GM23338 (cell line): ENCODE results near the gene FAM89A. TPM values are rescaled to one million over a fixed set of nuclear protein-coding genes. Genes with fewer than 3 reads are reported as not detected.

Experiments
- ATAC-seq: fragments of 200-7000 bp; cut with Tn5 transposase; 3 replicates; pipeline ENCODE4 v1.9.1; 2020
- DNase-seq: peaks from one replicate; pipeline ENCODE4 v3.0.0-alpha.2; 2015; ENCODE audit warnings: low spot score
- H2AFZ ChIP-seq: fragments of 200-600 bp; sonication (generic); 2 replicates; pipeline ENCODE4 v1.8.0; 2016; ENCODE audit warnings: antibody characterized with exemption, mild to moderate bottlenecking, moderate library complexity
- H3F3A ChIP-seq: fragments of 200-600 bp; sonication (generic); replicated peaks from 2 replicates; pipeline ENCODE4 v1.8.0; 2017; ENCODE audit warnings: antibody characterized with exemption, mixed run types, low read depth
- H3K27ac ChIP-seq: fragments of 200-600 bp; sonication (generic); 2 replicates; pipeline ENCODE4 v1.6.1; 2016; ENCODE audit warnings: low read depth
- H3K27me3 ChIP-seq: fragments of 200-600 bp; sonication (generic); 2 replicates; pipeline ENCODE4 v1.8.0; 2016; ENCODE audit warnings: mild to moderate bottlenecking, mixed run types, moderate library complexity; ENCODE audit not compliant: insufficient read depth
- H3K36me3 ChIP-seq: fragments of 200-600 bp; sonication (generic); 2 replicates; pipeline ENCODE4 v1.8.0; 2016; ENCODE audit warnings: mild to moderate bottlenecking; ENCODE audit not compliant: insufficient read depth
- H3K4me1 ChIP-seq: fragments of 200-600 bp; sonication (generic); 2 replicates; pipeline ENCODE4 v1.8.0; 2016; ENCODE audit warnings: mild to moderate bottlenecking, moderate library complexity; ENCODE audit not compliant: insufficient read depth
- H3K4me2 ChIP-seq: fragments of 200-600 bp; sonication (generic); 2 replicates; pipeline ENCODE4 v1.7.1; 2017; ENCODE audit warnings: mixed run types
- H3K4me3 ChIP-seq: fragments of 200-600 bp; sonication (generic); 2 replicates; pipeline ENCODE4 v1.6.1; 2016; ENCODE audit warnings: mixed run types
- H3K79me2 ChIP-seq: fragments of 200-600 bp; sonication (generic); replicated peaks from 2 replicates; pipeline ENCODE4 v1.8.0; 2017; ENCODE audit warnings: mild to moderate bottlenecking; ENCODE audit not compliant: insufficient read depth
- H3K9me2 ChIP-seq: fragments of 200-600 bp; sonication (generic); 2 replicates; pipeline ENCODE4 v1.8.0; 2017; ENCODE audit not compliant: insufficient read depth
- H4K20me1 ChIP-seq: fragments of 200-600 bp; sonication (generic); replicated peaks from 2 replicates; pipeline ENCODE4 v1.8.0; 2017; ENCODE audit warnings: mild to moderate bottlenecking; ENCODE audit not compliant: insufficient read depth
- H3K27ac Mint-ChIP-seq: 2 replicates; pipeline ENCODE4 v1.8.0; 2020; ENCODE audit warnings: inconsistent platforms, mild to moderate bottlenecking, moderate library complexity, mixed read lengths
- H3K27me3 Mint-ChIP-seq: 3 replicates; pipeline ENCODE4 v1.8.0; 2022; ENCODE audit warnings: low read depth, mild to moderate bottlenecking, moderate library complexity, mixed read lengths, inconsistent platforms; ENCODE audit not compliant: insufficient read depth, poor library complexity
- H3K36me3 Mint-ChIP-seq: 3 replicates; pipeline ENCODE4 v1.8.0; 2021; ENCODE audit warnings: low read depth, mild to moderate bottlenecking, inconsistent platforms, moderate library complexity, mixed read lengths
- H3K4me1 Mint-ChIP-seq: 3 replicates; pipeline ENCODE4 v1.8.0; 2020; ENCODE audit warnings: mild to moderate bottlenecking, inconsistent platforms, mixed read lengths
- H3K4me3 Mint-ChIP-seq: 3 replicates; pipeline ENCODE4 v1.8.0; 2021; ENCODE audit warnings: moderate library complexity, mild to moderate bottlenecking, inconsistent platforms, mixed read lengths
- H3K9me3 Mint-ChIP-seq: 3 replicates; pipeline ENCODE4 v1.8.0; 2020; ENCODE audit warnings: moderate library complexity, mild to moderate bottlenecking, inconsistent platforms, mixed read lengths
- CREB1 ChIP-seq: fragments of 250-450 bp; sonication (Bioruptor Pico); IDR thresholded peaks from 2 replicates; pipeline ENCODE4 v1.5.0; 2020; ENCODE audit warnings: low read depth, mild to moderate bottlenecking, moderate library complexity
- EZH2 ChIP-seq: fragments of 200-600 bp; sonication (generic); IDR thresholded peaks from one replicate; pipeline ENCODE4 v1.8.0; 2017; ENCODE audit warnings: antibody characterized with exemption, mild to moderate bottlenecking, low read depth; ENCODE audit not compliant: unreplicated experiment
- EZH2phosphoT487 ChIP-seq: fragments of 200-600 bp; sonication (generic); IDR thresholded peaks from one replicate; pipeline ENCODE4 v1.8.1; 2018; ENCODE audit warnings: antibody characterized with exemption; ENCODE audit not compliant: unreplicated experiment
- JUNB ChIP-seq: IDR thresholded peaks from one replicate; pipeline ENCODE4 v1.6.1; 2016; ENCODE audit warnings: antibody characterized with exemption; ENCODE audit not compliant: unreplicated experiment
- NANOG ChIP-seq: IDR thresholded peaks from 2 replicates; pipeline ENCODE4 v1.6.1; 2016; ENCODE audit warnings: antibody characterized with exemption, borderline replicate concordance
- ZNF114 ChIP-seq: fragments of 250-450 bp; sonication (Bioruptor Pico); IDR thresholded peaks from 2 replicates; pipeline ENCODE4 v1.5.0; 2020; ENCODE audit warnings: mild to moderate bottlenecking, moderate library complexity
- polyA plus RNA-seq: library from polyadenylated mRNA; unstranded; fragments of >200 nt; fragmentation: Nextera tagmentation; extraction: Ambion mirVana; gene quantifications from 2 replicates; pipeline ENCODE4 v1.2.1, GENCODE V29; 2016
- total RNA-seq: library from RNA; depleted of rRNA; stranded (reverse); fragments of >200 nt; shearing (Covaris generic); gene quantifications from 2 replicates; pipeline ENCODE4 v1.2.3, GENCODE V29; 2014
- TF ChIP-seq, protein P1 (sequence below): IDR thresholded peaks from 2 replicates; pipeline ENCODE4 v1.6.1; 2016; ENCODE audit warnings: antibody characterized with exemption
- TF ChIP-seq, protein P2 (sequence below), 2 experiments: fragments of 200-600 bp in 1 of 2; sonication (generic) in 1 of 2; conservative IDR thresholded peaks; 2 replicates each; pipeline versions ENCODE4 v1.5.1 to v1.6.1; 2016 to 2017; ENCODE audit warnings: antibody characterized with exemption in 2 of 2, low read depth in 2 of 2, mild to moderate bottlenecking in 2 of 2, moderate library complexity in 1 of 2
- TF ChIP-seq, protein P3 (sequence below): fragments of 250-450 bp; sonication (Bioruptor Pico); IDR thresholded peaks from 2 replicates; pipeline ENCODE4 v1.5.0; 2020; ENCODE audit warnings: mild to moderate bottlenecking, moderate library complexity
- TF ChIP-seq, protein P4 (sequence below): IDR thresholded peaks from one replicate; pipeline ENCODE4 v1.6.1; 2018; ENCODE audit warnings: antibody characterized with exemption; ENCODE audit not compliant: unreplicated experiment

FAM89A gene
- total and polyA plus RNA-seq, 2 experiments from 2014 or later: 3.2 to 3.8 TPM

DNA sequence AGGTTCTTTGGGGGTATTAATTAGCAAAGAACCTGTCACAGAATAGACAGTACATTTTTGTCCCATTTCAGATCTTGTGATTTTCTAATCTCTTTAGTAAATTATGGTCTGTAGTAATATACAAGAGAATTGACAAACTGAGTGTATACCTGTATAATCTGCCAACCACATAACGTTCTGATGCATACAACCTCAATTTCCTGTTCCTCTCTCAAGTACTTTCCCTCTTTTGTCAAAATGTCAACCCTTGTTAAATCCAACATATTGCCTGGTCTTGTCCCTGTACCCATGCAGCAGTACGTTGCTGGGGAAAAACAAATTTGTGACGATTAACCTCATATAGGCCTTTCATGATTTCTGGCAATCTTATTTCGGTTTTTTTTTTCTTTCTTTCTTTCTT, 60.1 kb downstream of the FAM89A start:
- peaks cover 18% of the 10 kb centered on the region; the same call in 1 of the 2 replicates for H3K4me1 ChIP-seq
- H3K4me2 ChIP-seq: peak overlapping the region; percentile 95
- H3K4me3 ChIP-seq: peak overlapping the region; percentile 88
- DNase-seq: no peak
- no peak for ATAC-seq
- Mint-ChIP-seq H3K9me3 (no peaks in the 10 kb centered on the region), H3K36me3 (no peaks in the 10 kb centered on the region; the same call in 2 of the 3 replicates), H3K27me3 (peaks cover 6% of the 10 kb centered on the region), H3K4me1 (peaks cover 28% of the 10 kb centered on the region), H3K27ac (no peak overlapping the region), H3K4me3 (no peak overlapping the region; the same call in 1 of the 3 replicates)
- peaks cover 60% of the 10 kb centered on the region for H4K20me1 ChIP-seq
- TF ChIP-seq NANOG: no peak
- TF ChIP-seq, protein P1, sequence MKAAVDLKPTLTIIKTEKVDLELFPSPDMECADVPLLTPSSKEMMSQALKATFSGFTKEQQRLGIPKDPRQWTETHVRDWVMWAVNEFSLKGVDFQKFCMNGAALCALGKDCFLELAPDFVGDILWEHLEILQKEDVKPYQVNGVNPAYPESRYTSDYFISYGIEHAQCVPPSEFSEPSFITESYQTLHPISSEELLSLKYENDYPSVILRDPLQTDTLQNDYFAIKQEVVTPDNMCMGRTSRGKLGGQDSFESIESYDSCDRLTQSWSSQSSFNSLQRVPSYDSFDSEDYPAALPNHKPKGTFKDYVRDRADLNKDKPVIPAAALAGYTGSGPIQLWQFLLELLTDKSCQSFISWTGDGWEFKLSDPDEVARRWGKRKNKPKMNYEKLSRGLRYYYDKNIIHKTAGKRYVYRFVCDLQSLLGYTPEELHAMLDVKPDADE: no peak
- TF ChIP-seq, protein P2, sequence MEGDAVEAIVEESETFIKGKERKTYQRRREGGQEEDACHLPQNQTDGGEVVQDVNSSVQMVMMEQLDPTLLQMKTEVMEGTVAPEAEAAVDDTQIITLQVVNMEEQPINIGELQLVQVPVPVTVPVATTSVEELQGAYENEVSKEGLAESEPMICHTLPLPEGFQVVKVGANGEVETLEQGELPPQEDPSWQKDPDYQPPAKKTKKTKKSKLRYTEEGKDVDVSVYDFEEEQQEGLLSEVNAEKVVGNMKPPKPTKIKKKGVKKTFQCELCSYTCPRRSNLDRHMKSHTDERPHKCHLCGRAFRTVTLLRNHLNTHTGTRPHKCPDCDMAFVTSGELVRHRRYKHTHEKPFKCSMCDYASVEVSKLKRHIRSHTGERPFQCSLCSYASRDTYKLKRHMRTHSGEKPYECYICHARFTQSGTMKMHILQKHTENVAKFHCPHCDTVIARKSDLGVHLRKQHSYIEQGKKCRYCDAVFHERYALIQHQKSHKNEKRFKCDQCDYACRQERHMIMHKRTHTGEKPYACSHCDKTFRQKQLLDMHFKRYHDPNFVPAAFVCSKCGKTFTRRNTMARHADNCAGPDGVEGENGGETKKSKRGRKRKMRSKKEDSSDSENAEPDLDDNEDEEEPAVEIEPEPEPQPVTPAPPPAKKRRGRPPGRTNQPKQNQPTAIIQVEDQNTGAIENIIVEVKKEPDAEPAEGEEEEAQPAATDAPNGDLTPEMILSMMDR (conservative IDR thresholded peaks at IDR 0.05; ENCODE audit: low read depth in 2 of 2): no peak
- TF ChIP-seq EZH2phosphoT487: no peak
- no peak for TF ChIP-seq CREB1 (CRISPR knock-in tag)
- TF ChIP-seq, protein P3, sequence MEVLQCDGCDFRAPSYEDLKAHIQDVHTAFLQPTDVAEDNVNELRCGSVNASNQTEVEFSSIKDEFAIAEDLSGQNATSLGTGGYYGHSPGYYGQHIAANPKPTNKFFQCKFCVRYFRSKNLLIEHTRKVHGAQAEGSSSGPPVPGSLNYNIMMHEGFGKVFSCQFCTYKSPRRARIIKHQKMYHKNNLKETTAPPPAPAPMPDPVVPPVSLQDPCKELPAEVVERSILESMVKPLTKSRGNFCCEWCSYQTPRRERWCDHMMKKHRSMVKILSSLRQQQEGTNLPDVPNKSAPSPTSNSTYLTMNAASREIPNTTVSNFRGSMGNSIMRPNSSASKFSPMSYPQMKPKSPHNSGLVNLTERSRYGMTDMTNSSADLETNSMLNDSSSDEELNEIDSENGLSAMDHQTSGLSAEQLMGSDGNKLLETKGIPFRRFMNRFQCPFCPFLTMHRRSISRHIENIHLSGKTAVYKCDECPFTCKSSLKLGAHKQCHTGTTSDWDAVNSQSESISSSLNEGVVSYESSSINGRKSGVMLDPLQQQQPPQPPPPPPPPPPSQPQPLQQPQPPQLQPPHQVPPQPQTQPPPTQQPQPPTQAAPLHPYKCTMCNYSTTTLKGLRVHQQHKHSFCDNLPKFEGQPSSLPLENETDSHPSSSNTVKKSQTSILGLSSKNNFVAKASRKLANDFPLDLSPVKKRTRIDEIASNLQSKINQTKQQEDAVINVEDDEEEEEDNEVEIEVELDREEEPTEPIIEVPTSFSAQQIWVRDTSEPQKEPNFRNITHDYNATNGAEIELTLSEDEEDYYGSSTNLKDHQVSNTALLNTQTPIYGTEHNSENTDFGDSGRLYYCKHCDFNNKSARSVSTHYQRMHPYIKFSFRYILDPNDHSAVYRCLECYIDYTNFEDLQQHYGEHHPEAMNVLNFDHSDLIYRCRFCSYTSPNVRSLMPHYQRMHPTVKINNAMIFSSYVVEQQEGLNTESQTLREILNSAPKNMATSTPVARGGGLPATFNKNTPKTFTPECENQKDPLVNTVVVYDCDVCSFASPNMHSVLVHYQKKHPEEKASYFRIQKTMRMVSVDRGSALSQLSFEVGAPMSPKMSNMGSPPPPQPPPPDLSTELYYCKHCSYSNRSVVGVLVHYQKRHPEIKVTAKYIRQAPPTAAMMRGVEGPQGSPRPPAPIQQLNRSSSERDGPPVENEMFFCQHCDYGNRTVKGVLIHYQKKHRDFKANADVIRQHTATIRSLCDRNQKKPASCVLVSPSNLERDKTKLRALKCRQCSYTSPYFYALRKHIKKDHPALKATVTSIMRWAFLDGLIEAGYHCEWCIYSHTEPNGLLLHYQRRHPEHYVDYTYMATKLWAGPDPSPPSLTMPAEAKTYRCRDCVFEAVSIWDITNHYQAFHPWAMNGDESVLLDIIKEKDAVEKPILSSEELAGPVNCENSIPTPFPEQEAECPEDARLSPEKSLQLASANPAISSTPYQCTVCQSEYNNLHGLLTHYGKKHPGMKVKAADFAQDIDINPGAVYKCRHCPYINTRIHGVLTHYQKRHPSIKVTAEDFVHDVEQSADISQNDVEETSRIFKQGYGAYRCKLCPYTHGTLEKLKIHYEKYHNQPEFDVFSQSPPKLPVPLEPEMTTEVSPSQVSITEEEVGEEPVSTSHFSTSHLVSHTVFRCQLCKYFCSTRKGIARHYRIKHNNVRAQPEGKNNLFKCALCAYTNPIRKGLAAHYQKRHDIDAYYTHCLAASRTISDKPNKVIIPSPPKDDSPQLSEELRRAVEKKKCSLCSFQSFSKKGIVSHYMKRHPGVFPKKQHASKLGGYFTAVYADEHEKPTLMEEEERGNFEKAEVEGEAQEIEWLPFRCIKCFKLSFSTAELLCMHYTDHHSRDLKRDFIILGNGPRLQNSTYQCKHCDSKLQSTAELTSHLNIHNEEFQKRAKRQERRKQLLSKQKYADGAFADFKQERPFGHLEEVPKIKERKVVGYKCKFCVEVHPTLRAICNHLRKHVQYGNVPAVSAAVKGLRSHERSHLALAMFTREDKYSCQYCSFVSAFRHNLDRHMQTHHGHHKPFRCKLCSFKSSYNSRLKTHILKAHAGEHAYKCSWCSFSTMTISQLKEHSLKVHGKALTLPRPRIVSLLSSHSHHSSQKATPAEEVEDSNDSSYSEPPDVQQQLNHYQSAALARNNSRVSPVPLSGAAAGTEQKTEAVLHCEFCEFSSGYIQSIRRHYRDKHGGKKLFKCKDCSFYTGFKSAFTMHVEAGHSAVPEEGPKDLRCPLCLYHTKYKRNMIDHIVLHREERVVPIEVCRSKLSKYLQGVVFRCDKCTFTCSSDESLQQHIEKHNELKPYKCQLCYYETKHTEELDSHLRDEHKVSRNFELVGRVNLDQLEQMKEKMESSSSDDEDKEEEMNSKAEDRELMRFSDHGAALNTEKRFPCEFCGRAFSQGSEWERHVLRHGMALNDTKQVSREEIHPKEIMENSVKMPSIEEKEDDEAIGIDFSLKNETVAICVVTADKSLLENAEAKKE (CRISPR knock-in tag): no peak
- TF ChIP-seq EZH2: no peak
- TF ChIP-seq, protein P4, sequence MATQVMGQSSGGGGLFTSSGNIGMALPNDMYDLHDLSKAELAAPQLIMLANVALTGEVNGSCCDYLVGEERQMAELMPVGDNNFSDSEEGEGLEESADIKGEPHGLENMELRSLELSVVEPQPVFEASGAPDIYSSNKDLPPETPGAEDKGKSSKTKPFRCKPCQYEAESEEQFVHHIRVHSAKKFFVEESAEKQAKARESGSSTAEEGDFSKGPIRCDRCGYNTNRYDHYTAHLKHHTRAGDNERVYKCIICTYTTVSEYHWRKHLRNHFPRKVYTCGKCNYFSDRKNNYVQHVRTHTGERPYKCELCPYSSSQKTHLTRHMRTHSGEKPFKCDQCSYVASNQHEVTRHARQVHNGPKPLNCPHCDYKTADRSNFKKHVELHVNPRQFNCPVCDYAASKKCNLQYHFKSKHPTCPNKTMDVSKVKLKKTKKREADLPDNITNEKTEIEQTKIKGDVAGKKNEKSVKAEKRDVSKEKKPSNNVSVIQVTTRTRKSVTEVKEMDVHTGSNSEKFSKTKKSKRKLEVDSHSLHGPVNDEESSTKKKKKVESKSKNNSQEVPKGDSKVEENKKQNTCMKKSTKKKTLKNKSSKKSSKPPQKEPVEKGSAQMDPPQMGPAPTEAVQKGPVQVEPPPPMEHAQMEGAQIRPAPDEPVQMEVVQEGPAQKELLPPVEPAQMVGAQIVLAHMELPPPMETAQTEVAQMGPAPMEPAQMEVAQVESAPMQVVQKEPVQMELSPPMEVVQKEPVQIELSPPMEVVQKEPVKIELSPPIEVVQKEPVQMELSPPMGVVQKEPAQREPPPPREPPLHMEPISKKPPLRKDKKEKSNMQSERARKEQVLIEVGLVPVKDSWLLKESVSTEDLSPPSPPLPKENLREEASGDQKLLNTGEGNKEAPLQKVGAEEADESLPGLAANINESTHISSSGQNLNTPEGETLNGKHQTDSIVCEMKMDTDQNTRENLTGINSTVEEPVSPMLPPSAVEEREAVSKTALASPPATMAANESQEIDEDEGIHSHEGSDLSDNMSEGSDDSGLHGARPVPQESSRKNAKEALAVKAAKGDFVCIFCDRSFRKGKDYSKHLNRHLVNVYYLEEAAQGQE: no peak
- TF ChIP-seq JUNB: no peak
- TF ChIP-seq ZNF114 (CRISPR knock-in tag): no peak
- no peak overlapping the region for H2AFZ ChIP-seq
- H3K27ac ChIP-seq: no peak overlapping the region
- H3K9me2 ChIP-seq: no peaks in the 10 kb centered on the region
- H3K36me3 ChIP-seq: no peaks in the 10 kb centered on the region
- no peaks in the 10 kb centered on the region for H3F3A ChIP-seq
- H3K79me2 ChIP-seq: peaks cover 12% of the 10 kb centered on the region
- H3K27me3 ChIP-seq: peaks cover 75% of the 10 kb centered on the region
